DMS153 treated with DMSO at 0.1 percent for 48 hours (cell line): ENCODE data around the gene KITLG.
"Not testable (repeated sequence)": the region's sequence is repeated elsewhere in the genome, so short reads cannot be mapped to it uniquely, and the experiment has no call there.

Experiments
- DNase-seq: peaks from one replicate; lab custom pipeline; 2025; ENCODE audit not compliant: unreplicated experiment; lab: John Stamatoyannopoulos, UW

The KITLG gene, protein sequence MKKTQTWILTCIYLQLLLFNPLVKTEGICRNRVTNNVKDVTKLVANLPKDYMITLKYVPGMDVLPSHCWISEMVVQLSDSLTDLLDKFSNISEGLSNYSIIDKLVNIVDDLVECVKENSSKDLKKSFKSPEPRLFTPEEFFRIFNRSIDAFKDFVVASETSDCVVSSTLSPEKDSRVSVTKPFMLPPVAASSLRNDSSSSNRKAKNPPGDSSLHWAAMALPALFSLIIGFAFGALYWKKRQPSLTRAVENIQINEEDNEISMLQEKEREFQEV

DNA sequence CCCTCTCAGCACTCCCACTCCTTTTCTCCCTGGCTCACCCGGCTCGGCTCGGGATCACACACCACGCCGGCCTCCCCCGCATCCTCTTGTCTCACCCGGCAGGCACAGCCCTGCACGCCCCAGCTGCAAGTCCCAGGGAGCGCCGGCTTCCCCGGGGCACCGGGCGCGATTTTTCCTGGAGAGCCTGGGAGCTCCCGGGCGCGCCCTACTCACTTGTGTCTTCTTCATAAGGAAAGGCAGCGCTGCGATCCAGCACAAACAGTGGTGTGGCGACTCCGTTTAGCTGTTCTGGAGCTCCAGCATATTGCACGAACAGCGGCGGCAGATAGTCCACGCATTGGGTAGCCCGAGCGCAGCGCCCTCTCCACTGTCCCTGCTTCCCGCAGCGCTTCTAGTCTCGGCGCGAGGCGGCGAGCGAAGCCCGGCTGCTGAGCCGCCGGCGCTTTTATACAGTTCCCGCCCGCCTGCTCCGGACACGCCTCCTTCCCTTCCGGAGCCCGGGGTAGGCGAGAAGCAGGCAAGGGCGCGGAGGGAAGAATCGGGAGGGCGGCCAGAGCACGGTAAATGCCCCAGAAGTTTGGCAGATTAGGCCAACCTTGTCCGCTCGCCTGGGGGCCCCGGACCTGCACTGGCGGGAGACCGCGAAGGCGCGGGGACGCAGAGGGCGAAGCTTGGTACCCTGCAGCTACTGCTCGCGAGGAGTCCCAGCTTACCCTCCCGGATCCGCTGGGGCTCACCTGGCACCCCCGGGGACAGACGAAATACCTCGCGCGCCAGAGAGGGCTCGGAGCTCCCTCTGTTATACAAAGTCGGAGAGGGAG is at the start of gene KITLG:
Gene KITLG (minus strand): TSS at position 421 of the 821 bp plus-strand sequence. CDS start 193 bp downstream, at position 228.
- DNase-seq: peak; percentile 89

DNA sequence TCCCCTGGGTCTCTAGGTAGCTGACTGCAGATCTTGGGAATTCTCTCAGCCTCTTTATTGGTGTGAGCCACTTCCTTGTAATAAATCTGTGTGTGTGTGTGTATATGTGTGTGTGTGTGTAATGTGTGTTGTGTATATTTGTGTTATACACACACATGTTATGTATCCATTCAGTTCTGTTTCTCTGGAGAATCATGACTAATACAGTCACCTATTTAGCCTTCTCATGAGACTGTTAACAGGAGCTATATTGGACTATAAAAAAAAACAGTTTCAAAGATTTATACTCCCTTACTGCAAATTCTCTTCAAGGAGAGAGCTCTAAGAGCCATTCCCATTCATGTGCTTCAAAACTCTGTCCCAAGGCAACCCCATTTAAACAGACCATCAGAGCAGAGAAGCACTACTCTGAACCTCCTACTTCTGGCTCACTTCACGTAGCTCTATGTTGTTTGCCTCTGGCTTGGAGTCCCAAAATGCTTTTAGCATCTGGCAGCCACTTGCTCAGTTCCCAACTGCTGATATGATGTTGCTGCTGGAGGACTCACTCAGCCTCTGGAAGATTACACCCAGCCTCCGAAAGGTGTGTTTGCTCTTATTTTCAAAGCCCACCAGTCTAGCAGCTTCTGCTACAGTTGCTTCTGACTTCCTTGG is 48.7 kb upstream of the KITLG start:
- DNase-seq: no peak

DNA sequence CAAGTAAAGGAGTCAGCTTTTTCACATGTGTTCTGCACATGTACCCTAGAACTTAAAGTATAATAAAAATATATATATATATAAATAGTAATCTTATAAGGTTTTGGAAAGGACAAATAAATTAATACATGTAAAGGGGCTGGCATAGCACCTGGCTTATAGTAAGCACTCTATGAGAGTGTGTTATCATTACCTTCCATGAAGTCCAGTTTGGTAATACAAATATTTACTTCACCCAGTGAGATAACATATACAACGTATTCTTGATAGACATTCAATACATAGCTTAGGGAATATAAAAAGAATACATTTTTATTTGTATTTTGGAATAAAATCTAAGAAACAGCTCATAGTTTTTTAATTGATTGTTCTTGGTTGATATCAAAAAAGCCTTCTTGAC is 47.8 kb upstream of the KITLG start:
- not testable (repeated sequence) for DNase-seq

DNA sequence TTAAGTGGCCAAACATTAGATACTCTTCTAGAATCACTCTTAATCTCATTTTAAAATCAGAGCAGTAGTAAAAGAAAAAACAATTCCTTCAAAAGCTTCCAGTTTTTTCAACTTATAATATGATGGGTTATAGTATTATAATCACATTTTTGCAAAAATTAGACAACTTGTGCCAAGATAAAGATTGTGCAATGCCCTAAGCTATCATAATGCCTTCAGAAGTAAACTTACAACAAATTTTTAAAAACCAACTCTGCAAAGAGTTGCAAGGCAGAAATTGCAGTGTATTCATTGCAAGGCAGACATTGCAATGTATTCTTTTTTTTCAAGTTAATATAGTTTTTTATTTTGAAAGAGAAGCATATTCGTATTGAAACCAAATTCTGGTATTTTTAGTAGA is 47.2 kb upstream of the KITLG start:
- DNase-seq: no peak

DNA sequence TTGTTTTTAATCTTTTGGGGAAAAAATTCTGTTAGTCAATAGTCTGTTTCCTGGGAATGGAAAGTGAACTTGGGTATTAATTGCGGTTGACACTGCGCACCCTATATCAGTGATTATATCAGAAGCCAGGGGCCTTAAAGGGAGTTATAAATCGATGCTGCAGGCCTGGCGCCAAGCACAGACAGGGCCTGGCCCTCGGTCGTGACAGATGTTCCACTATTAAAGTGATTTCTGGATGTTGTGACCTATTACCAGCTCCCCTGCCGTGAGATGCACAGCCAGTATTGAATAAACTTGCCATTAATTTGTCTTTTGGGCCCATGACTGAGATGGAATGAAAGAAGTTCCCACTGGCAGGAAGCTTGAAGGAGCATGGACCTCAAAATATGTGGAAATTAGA is 45.1 kb upstream of the KITLG start:
- DNase-seq: no peak

DNA sequence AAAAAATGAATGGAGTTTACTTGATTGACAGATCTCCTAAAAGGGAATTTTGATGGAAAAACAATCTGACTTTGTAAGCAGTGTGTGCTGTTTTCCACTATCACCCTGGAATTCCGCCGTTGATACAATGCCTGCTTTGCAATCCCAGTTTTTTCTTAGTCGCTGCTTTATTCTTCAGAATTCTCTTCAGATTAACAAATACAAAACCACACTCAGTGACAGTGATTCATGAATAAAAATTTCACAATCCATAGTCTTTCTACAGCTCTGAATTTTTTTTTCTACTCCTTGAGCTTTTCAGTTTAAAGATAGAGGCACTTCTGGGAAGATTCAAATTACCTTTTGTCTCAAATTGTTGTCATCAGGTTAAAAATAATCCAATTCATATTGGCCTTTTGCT is 44.6 kb upstream of the KITLG start:
- no peak for DNase-seq

DNA sequence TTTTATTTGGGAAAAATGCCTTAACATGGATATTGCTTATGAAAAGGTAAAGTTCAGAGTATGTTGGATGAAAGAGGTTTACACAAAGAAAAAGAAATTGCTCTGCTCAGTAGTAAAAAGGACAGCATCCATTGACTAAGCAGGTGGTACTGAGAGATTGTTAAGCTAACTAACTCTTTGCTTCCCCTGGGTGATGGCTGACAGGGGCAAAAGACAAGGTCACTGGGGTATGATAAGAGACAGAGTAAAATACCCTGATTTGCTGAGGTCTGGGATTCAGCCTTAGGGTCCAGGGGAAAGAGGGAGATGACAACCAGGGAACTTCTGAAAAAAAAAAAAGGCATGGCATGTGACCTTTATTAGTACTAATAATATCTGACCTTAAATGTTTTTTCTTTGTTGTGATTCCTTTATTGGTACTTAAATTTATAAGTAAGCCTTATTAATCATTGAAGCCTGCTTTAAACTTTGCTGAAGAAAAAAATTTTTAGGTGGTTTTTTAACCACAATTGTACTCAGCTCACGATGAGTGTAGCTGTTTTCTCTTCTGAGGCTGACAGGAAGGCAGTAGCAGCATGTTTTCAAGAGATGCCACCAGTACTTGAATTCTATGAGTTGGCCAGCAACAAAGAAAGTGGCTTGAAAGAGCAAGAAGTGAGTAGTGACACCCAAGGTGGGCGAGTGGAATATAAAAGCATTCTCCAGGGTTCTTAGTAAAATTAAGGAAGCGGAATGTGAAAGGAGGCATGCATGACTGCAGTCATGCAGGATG is 43.7 kb upstream of the KITLG start:
- no peak for DNase-seq

DNA sequence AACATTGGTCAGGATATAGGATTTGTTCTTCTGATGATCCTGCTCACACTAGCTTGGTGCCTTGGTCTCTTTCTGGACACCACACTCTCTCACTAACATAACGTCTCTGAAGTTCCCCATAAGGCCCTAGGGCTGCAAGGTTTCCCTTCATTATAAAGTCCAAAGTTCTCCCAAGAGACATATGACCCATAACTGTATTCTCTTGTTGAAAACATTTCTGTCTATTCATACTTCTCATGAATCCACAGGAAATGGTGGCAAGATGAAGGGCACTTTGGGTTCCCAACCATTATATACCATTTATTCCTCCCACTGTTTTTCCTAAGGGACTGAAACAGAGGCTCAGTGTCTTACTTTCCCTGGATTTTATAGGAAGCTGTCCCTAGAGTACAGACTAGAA is 37.1 kb upstream of the KITLG start:
- DNase-seq: no peak

DNA sequence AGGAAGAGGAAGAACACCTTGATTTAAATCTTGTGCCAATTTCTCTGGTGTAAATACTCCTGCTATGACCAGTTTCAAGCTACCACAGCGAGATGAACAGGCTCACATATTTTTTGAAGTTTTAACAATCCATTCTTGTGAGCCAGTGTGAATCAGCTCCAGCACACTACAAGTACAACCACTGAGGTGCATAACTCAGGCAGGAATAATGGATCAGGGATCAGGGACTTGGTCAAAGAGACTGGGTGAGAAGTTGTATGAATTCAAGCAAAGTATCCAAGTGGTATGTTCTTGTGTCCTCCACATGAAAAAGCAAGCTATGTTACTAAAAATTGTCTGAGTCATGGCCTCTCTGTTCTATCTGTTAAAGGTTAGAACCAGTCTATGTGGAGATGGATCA is 35.2 kb upstream of the KITLG start:
- no peak for DNase-seq

DNA sequence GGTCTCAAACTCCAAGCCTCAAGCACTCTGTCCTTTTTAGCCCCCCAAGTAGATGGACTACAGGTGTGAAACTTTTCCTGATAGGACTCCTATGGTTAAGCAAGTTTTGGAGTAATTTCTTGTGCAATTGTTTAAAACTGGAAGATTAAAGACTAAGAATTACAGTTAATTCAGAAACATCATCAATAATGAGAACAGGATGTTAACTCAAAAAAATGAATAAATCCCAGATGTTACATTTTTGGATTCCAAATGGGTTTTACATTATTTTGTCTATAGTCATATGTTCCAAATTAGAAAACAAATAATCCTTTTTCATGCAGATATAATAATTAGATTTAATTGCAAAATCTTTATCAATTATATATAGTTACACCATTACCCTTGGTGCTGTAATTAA is 24.4 kb upstream of the KITLG start:
- DNase-seq: no peak

DNA sequence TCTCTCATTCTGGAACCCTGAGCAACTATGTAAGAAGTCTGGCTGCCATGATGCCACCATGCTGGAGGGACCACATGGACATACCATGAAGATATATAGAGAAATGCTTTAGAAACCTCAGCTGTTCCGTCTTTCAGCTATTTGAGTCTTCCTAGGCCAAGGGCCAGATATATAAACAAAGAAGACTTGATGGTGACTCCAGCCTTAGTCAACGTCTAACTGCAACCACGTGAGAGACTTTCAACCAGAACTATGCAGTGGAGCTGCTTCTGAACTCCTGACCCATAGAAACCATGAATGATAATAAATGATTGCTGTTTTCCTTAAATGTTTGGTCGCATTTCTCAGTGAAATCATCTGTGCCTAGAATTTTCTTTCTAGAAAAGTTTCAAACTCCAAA is 20.0 kb upstream of the KITLG start:
- DNase-seq: no peak

DNA sequence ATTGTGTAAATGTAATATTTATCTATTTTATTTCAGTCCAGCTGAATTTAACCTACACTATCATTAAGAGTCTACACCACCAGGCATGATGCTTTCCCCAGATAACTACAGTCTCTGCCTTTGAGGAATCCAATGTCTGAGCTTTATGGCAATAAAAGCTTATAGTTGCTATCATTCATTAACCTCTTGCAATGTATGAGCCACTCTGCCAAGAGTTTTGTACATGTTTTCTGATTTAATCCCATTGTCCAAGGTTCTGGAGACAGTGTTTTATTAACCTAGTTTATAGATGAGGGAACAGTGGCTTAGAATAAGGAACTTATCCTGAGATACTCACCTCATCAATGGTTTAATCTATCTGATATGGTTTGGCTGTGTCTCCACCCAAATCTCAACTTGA is 17.1 kb upstream of the KITLG start:
- DNase-seq: no peak

DNA sequence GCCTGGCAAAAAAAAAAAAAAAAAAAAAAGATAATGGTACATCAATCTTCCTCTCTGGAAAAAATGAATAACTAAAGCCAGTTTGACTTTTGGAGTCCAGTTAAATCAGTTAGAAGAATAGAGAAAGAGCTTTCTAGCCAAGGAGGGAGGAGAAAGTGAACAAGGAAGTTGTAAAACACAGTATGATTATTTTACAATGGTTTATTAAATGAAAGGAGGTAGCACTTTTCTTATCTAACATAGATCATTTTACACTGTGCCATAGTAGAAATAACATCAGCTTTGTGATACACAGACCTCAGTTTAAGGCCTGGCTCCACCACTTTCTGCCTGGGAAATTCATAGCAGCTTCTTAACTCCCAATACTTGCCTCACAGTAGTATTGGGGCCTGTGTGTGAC is 15.4 kb upstream of the KITLG start:
- DNase-seq: no peak

DNA sequence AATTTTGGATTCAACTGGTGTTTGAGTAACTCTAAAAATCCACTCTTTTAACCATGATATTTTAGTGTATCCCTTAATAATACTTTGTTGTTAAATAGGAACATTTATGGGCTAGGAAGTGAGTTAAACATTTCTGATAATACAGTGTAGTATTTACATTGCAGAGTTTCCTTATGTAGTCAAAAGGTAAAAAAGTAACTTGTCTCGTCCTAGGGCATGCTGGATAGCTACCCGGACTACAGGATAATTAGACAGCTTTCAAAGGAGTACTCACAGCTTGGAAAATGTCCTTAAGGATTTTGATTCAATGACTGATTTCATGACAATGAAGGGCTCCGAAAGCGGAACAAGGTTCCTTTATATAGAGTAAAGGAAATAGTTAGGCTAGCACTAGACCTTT is 14.5 kb upstream of the KITLG start:
- DNase-seq: no peak

DNA sequence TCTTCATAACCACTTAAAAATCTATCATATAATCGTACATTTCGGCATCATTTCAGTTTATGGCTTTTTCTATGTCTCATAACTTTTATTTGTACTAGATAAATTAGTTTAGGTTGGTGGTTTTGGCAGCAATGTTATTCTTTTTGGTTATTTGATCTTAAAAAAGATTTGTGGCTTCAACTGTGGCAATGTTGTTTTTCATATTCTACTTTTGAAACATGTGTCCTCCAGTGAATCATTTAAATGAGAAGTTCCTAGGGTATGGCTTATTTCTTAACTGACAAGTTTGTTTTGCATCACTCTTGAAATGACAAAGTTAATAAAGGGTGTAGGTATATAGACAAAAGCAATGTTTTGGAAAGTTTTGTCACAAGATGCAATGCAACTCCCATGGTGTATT is 11.1 kb upstream of the KITLG start:
- DNase-seq: no peak

DNA sequence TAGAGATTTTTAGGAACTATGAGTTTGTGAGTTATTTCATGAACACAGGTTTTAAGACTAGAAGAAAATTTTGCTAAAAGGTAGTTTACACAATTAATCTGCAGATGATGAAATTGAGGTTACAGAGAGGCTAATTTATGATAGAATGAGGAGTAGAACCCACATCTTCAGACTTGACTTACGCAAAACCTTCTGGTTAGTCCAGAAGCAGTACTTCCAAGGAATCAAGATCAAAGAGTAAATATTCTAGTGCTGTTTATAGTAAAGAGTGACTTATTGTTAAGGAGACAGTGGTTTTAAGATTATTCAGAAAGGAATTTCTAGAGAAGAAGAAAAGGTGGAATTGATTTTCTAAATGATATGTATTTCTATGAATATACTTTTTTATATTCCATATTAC is 10.6 kb upstream of the KITLG start:
- no peak for DNase-seq

DNA sequence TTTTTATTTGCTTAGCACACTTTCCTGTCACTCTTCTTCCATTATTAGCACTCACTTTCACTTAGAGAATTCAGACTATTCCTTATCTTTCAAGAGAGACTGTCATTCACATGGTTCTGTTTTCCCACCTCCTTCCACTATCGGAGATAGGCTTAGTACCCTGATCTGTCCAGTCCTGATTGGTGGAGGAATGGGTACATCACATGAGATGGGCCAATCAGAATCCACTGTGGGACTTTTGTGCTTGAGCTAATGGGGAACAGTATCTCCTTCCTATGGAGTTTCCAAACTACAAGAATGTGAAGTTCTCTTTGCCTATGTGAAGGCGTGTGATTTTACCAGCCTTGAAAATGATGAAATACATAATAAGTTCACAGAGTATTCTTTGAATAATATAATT is 4.8 kb upstream of the KITLG start:
- DNase-seq: no peak

DNA sequence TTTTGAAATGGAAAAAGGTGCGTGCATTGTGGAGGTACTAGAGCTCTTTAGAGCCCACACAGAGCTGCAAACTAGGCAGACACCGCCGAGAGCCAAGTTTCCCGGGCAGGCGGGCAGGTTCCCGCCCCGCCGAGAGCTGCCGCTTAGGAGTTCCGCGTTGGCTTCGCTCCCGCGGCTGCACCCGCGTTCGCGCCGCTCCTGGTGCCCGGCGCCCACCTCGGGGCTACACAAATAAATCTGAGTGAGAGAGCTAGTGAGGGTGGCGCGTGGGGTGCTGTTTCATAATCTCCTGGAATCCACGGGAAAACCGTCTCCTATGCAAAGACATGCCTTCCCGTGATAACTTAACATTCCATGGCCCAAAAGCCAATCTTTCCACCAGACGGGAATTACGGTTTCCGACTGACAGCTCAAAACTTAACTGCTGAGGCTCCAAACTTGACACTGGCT is 645 bp downstream of the KITLG start:
- DNase-seq: no peak

DNA sequence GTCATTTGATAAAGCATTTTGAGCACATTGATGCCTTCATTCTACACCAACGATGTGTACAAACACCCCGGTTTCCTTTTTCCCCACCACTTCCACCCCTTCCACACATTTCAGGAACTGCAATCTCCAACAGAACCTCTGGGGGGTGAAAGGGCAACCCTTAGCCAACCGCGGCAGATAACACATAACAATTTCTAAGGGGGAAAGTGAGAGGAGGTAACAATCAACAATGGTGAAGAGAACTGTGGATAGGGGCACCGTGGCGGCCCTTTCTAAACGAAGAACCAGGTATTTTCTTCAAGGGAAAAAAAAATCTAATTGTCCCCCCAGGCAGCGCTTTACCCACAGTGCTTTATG is 1.1 kb downstream of the KITLG start:
- peak; percentile 79 for DNase-seq

DNA sequence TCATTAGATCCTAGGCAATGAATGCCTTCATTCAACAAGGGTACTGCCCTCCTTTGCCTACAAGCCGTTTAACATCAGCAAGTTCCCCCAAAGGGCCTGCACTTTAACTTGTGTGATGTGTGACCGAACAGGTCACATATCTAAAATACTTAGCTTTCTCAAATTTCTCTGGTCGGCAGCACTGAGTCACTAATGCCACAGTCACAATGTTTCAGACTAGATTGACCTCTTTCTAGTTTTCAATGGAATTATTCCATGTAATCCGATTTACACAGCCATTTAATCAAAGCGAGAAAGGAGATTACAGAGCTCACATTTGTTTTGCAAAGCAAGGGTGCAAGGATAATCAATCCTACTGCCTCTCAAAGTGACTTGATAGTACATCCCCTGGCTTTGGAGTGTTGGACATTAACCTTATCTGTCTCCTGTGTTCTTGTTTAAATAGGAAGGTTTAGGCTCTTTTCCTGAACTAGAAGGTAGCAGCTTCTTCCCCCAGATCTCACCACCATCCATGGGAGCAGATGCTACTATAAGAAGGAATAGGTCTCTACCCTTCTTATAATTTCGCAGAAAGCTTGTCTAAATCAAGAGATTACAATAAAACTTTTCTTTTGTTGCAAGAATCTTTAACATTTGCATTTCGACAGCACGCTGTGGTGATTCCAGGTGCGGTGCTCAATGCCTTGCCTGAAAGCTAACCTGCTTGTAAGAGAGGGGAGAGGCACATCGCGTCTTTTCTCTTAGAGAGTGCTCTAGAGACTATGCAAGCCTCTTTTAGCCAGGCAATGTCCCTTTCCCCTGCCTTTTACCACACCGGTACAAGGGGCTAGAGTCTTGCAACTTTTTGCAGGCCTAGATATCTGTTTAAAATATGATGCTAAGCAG is 1.8 kb downstream of the KITLG start:
- DNase-seq: peak; percentile 73
